ENCODE results near the gene IPO4. TPM values are rescaled to one million over a fixed set of nuclear protein-coding genes. Genes with fewer than 3 reads are reported as not detected.

The IPO4 gene
- total RNA-seq, 1 donor from 2014 or later: 24.2 TPM

Other genes starting within 250 kb of the IPO4 start
- gene DHRS4, start 235.0 kb downstream of the IPO4 start, total RNA-seq: 31.2 and 36.6 TPM in 2 replicates
- gene DHRS4L2, start 199.9 kb downstream of the IPO4 start, total RNA-seq: 9.0 and 16.8 TPM in 2 replicates
- gene CARMIL3, start 136.8 kb downstream of the IPO4 start, total RNA-seq: 0.16 TPM in 1 of 2 replicates, not detected in the other
- gene CPNE6, start 117.3 kb downstream of the IPO4 start, total RNA-seq: not detected in 2 replicates
- gene PCK2, start 94.5 kb downstream of the IPO4 start, total RNA-seq: 32.7 and 43.4 TPM in 2 replicates
- gene DCAF11, start 74.0 kb downstream of the IPO4 start, total RNA-seq: 27.5 and 28.7 TPM in 2 replicates
- gene NRL, start 73.9 kb downstream of the IPO4 start, total RNA-seq: 0.32 TPM in 1 of 2 replicates, not detected in the other
- 0.32 TPM in 1 of 2 replicates, not detected in the other for gene FITM1, start 58.2 kb downstream of the IPO4 start, total RNA-seq
- 151 and 174 TPM in 2 replicates for gene PSME1, start 52.6 kb downstream of the IPO4 start, total RNA-seq
- gene EMC9, start 47.2 kb downstream of the IPO4 start, total RNA-seq: 14.4 and 27.4 TPM in 2 replicates
- gene PSME2, start 42.2 kb downstream of the IPO4 start, total RNA-seq: 44.6 and 52.2 TPM in 2 replicates
- 24.2 and 25.6 TPM in 2 replicates for gene RNF31, start 41.3 kb downstream of the IPO4 start, total RNA-seq
- 34.2 and 65.2 TPM in 2 replicates for gene IRF9, start 27.6 kb downstream of the IPO4 start, total RNA-seq
- gene REC8, start 16.7 kb downstream of the IPO4 start, total RNA-seq: 2.9 TPM in 1 of 2 replicates, not detected in the other
- 71.5 and 84.7 TPM in 2 replicates for gene TM9SF1, start 6.6 kb upstream of the IPO4 start, total RNA-seq
- gene TSSK4, start 16.9 kb upstream of the IPO4 start, total RNA-seq: not detected in 2 replicates
- gene CHMP4A, start 24.7 kb upstream of the IPO4 start, total RNA-seq: 34.7 TPM in 2 replicates
- gene MDP1, start 27.2 kb upstream of the IPO4 start, total RNA-seq: 6.7 and 9.2 TPM in 2 replicates
- 140 and 176 TPM in 2 replicates for gene NEDD8, start 43.6 kb upstream of the IPO4 start, total RNA-seq
- 41.7 and 96.7 TPM in 2 replicates for gene GMPR2, start 44.1 kb upstream of the IPO4 start, total RNA-seq
- 42.1 and 42.6 TPM in 2 replicates for gene TINF2, start 53.8 kb upstream of the IPO4 start, total RNA-seq
- gene TGM1, start 74.4 kb upstream of the IPO4 start, total RNA-seq: 0.16 and 0.72 TPM in 2 replicates
- gene RABGGTA, start 82.8 kb upstream of the IPO4 start, total RNA-seq: 25.9 and 39.9 TPM in 2 replicates
- gene DHRS1, start 111.0 kb upstream of the IPO4 start, total RNA-seq: 11.3 and 19.0 TPM in 2 replicates
- 12.6 and 13.9 TPM in 2 replicates for gene NOP9, start 111.0 kb upstream of the IPO4 start, total RNA-seq
- gene CIDEB, start 119.2 kb upstream of the IPO4 start, total RNA-seq: 0.18 and 2.8 TPM in 2 replicates
- gene LTB4R2, start 121.3 kb upstream of the IPO4 start, total RNA-seq: 1.4 and 2.1 TPM in 2 replicates
- 3.6 and 6.3 TPM in 2 replicates for gene LTB4R, start 122.7 kb upstream of the IPO4 start, total RNA-seq
- 1.8 and 2.3 TPM in 2 replicates for gene ADCY4, start 146.3 kb upstream of the IPO4 start, total RNA-seq
- gene RIPK3, start 151.2 kb upstream of the IPO4 start, total RNA-seq: 0.36 TPM in 1 of 2 replicates, not detected in the other
- 40.0 and 41.9 TPM in 2 replicates for gene NFATC4, start 179.4 kb upstream of the IPO4 start, total RNA-seq
- 6.3 and 11.7 TPM in 2 replicates for gene NYNRIN, start 210.2 kb upstream of the IPO4 start, total RNA-seq
- 2.8 and 3.4 TPM in 2 replicates for gene CBLN3, start 240.9 kb upstream of the IPO4 start, total RNA-seq
- 30.3 and 36.6 TPM in 2 replicates for gene KHNYN, start 241.1 kb upstream of the IPO4 start, total RNA-seq

Data from cardiac atrium fibroblast (primary cell).